Measurements from ENCODE around the gene FMO1. TPM values are rescaled to one million over a fixed set of nuclear protein-coding genes. Genes with fewer than 3 reads are reported as not detected.

Gene FMO1
- total and polyA plus RNA-seq, 7 donors: 0.03 to 0.30 (median 0.24) TPM; not detected in 3

GRCh38 chr1:171247501-171247900 is 793 bp upstream of the FMO1 start:
- DNase-seq (no peak), ATAC-seq (no peak)
- Histone ChIP-seq H3K27ac (no peak overlapping the region), H3K4me3 (no peak overlapping the region), H3K27me3 (ENCODE audit: insufficient read depth in 3 of 3, low read length in 2 of 3) (peaks cover 0 to 6% (median 0%) of the 10 kb centered on the region in 3 donors), H3K36me3 (ENCODE audit: insufficient read depth in 1 of 2, low read depth in 1 of 2) (no peaks in the 10 kb centered on the region), H3K4me1 (no peaks in the 10 kb centered on the region), H3K9me3 (no peaks in the 10 kb centered on the region)
- TF ChIP-seq CTCF (IDR thresholded peaks at IDR 0.05): no peak
- WGBS, 3 donors: 88 to 98% (median 90%) methylated on average over 4 of the region's 4 CpGs
- intact Hi-C loops (cut with DNase I): loop anchor here in 1 of 2 donors (5.0 kb wide), 1 partner anchor 65 kb away; the partner anchor contains the start of gene FMO4

GRCh38 chr1:171248841-171249240 is 547 bp downstream of the FMO1 start:
- Histone ChIP-seq H3K27ac (no peak overlapping the region), H3K9me3 (no peaks in the 10 kb centered on the region), H3K4me3 (no peak overlapping the region), H3K27me3 (ENCODE audit: insufficient read depth in 3 of 3, low read length in 2 of 3) (peaks cover 0 to 18% (median 0%) of the 10 kb centered on the region in 3 donors), H3K36me3 (ENCODE audit: insufficient read depth in 1 of 2, low read depth in 1 of 2) (no peaks in the 10 kb centered on the region), H3K4me1 (no peaks in the 10 kb centered on the region)
- ATAC-seq (no peak), DNase-seq (no peak)
- TF ChIP-seq CTCF (IDR thresholded peaks at IDR 0.05): no peak
- intact Hi-C loops (cut with DNase I): loop anchor here in 1 of 2 donors (5.0 kb wide), 1 partner anchor 63 kb away; the partner anchor contains the start of gene FMO4
- 0 to 90% (median 81%) methylated on average over 1 of the region's 1 CpG for WGBS, 3 donors

GRCh38 chr1:171250263-171250662 is 2.0 kb downstream of the FMO1 start:
- Histone ChIP-seq H3K9me3 (no peaks in the 10 kb centered on the region), H3K27me3 (ENCODE audit: insufficient read depth in 3 of 3, low read length in 2 of 3) (peaks cover 0 to 25% (median under 1%) of the 10 kb centered on the region in 3 donors), H3K27ac (no peak overlapping the region), H3K36me3 (ENCODE audit: insufficient read depth in 1 of 2, low read depth in 1 of 2) (no peaks in the 10 kb centered on the region), H3K4me1 (no peaks in the 10 kb centered on the region), H3K4me3 (no peak overlapping the region)
- no peak for TF ChIP-seq CTCF (IDR thresholded peaks at IDR 0.05)
- ATAC-seq (no peak), DNase-seq (no peak)
- 79 to 87% (median 84%) methylated on average over 3 of the region's 3 CpGs for WGBS, 3 donors
- intact Hi-C loops (cut with DNase I): no loop called here

GRCh38 chr1:171251042-171251951 is 3.0 kb downstream of the FMO1 start:
- no peaks in the 10 kb centered on the region for H3K36me3 ChIP-seq (ENCODE audit: insufficient read depth in 1 of 2, low read depth in 1 of 2)
- peak; percentile 43 for TF ChIP-seq CTCF (IDR thresholded peaks at IDR 0.05)
- WGBS, 3 donors: 4 to 9% (median 7%) methylated on average over 34 of the region's 34 CpGs
- intact Hi-C loops (cut with DNase I): no loop called here
- no peaks in the 10 kb centered on the region for H3K4me1 ChIP-seq
- DNase-seq: no peak
- H3K4me3 ChIP-seq: peak overlapping the region; percentile 64
- ATAC-seq: no peak
- peaks cover 0 to 30% (median 2%) of the 10 kb centered on the region in 3 donors for H3K27me3 ChIP-seq (ENCODE audit: insufficient read depth in 3 of 3, low read length in 2 of 3)
- H3K27ac ChIP-seq: no peak overlapping the region
- H3K9me3 ChIP-seq: no peaks in the 10 kb centered on the region
